GM19395 (cell line): ENCODE results near the gene RAB8A.
"Not testable (repeated sequence)": the region's sequence is repeated elsewhere in the genome, so short reads cannot be mapped to it uniquely, and the experiment has no call there.

Experiments used
- ATAC-seq: cut with Tn5 transposase; IDR thresholded peaks from one replicate; pipeline ENCODE4 v1.9.1; 2021; ENCODE audit warnings: mild to moderate bottlenecking, moderate library complexity; ENCODE audit not compliant: unreplicated experiment

Gene RAB8A

DNA sequence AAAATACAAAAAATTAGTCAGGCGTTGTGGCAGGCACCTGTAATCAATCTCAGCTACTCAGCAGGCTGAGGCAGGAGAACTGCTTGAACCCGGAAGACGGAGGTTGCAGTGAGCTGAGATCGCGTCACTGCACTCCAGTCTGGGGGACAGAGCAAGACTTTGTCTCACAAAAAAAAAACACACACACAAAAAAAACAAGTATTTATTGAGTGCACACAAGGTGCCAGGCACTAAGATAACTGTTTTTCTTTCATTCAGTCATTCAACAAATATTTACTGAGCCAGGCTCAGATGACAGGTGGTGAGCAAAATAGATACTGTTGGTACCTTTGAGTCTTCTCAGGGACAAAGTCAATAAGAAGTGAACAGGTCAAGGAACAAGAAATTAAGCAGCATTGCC lies 55.4 kb downstream of the RAB8A start:
- ATAC-seq: no peak

- ATAC-seq: no peak
These were observed 56.9 kb downstream of the RAB8A start for GRCh38 chr19:16168465-16169081.

DNA sequence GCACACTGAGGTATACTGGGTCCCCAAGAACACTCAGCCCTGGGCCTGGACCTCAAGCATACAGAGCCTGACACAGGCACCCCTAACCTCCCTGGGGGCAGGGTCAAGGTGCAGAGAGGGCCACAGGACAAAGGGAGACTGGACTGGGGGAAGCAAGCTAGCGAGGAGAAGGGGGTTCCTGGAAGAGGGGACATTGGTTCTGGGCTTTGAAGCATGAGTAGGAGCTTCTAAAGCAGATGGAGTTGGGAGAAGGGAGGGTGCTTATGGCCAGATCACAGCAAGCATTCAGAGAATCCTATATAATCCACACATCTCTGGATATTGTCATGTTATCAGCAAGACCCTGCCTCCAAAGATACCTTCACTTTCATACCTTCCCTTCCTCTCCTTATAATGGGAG lies 58.4 kb downstream of the RAB8A start:
- ATAC-seq: no peak

GRCh38 chr19:16175954-16176353 lies 64.3 kb downstream of the RAB8A start:
- no peak for ATAC-seq

- not testable (repeated sequence) for ATAC-seq
These were observed 67.2 kb downstream of the RAB8A start for GRCh38 chr19:16178866-16179265.

DNA sequence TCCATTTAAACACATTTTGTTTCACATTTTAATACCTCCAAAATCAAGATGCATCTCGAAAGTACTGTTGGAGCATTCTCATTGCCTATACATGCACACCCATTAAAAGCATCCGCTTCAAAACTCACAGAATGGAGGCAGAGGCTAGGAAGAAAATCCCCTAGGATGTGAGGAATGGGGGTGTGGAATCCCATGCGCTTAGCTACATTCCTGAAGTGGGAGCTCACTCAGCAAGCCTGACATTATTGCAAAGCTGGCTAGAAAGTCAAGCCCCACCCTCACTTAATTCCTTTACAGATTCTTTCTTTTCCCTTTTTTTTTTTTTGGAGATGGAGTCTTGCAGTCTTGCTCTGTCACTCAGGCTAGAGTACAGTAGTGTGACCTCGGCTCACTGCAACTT lies 68.9 kb downstream of the RAB8A start:
- no peak for ATAC-seq
